Measurements from ENCODE around the gene UNC45B. TPM values are rescaled to one million over a fixed set of nuclear protein-coding genes. Genes with fewer than 3 reads are reported as not detected.

UNC45B gene
- total RNA-seq, 1 experiment from 2014 or later = not detected

GRCh38 chr17:35174835-35175334 lies 27.3 kb downstream of the UNC45B start:
- H3K9me3 ChIP-seq (ENCODE audit: control insufficient read depth in 1 of 2, insufficient read depth in 1 of 2, low read depth in 1 of 2, low read length in 2 of 2) = no peaks in the 10 kb centered on the region
- H3K27me3 ChIP-seq (ENCODE audit: insufficient read depth, low read length) = peaks cover 6% of the 10 kb centered on the region; the same call in 1 of the 2 replicates
- ChIA-PET POLR2A (interaction anchor here (0.8 kb wide), 1 partner anchor 11 kb away, joined by 3 read pairs; no protein-coding TSS in a partner anchor), RAD21 (ENCODE audit: low non-redundant PET in 1 of 2, low total read pairs in 2 of 2, uncharacterized antibody in 2 of 2, unreplicated experiment in 2 of 2) (no interaction called here), CTCF (no interaction called here)
- BruUV-seq (replicated peaks) = no TSS peak
- no peak overlapping the region for H2AFZ ChIP-seq (ENCODE audit: low read depth, low read length, poor library complexity, severe bottlenecking)
- no peak overlapping the region for H3K4me3 ChIP-seq (replicated peaks in 1 of 2; ENCODE audit: low read depth in 1 of 2, low read length in 2 of 2)
- intact Hi-C loops (cut with micrococcal nuclease) = loop anchor here (1.0 to 10.0 kb wide), 2 partner anchors 140 to 358 kb away; no protein-coding TSS in a partner anchor
- H3K4me1 ChIP-seq (ENCODE audit: control insufficient read depth in 1 of 2, insufficient read depth in 2 of 2, low read length in 2 of 2) = no peaks in the 10 kb centered on the region
- no peak for TF ChIP-seq CBX3 (IDR thresholded peaks at IDR 0.05; ENCODE audit: low read depth)
- TF ChIP-seq ELF1 (IDR thresholded peaks at IDR 0.05; ENCODE audit: borderline replicate concordance, low read depth) = no peak
- TF ChIP-seq CTCF (IDR thresholded peaks at IDR 0.05 in 2 of 3, conservative IDR thresholded peaks at IDR 0.05 in 1 of 3; ENCODE audit: borderline replicate concordance in 1 of 3, insufficient read depth in 1 of 3, low read depth in 2 of 3, low read length in 2 of 3) = no peak
- TF ChIP-seq FOSL1 (IDR thresholded peaks at IDR 0.05; ENCODE audit: low read depth) = no peak
- TF ChIP-seq, protein P1, sequence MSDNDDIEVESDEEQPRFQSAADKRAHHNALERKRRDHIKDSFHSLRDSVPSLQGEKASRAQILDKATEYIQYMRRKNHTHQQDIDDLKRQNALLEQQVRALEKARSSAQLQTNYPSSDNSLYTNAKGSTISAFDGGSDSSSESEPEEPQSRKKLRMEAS (IDR thresholded peaks at IDR 0.05) = no peak
- H3K79me2 ChIP-seq (ENCODE audit: insufficient read depth, low read length) = no peaks in the 10 kb centered on the region
- no peak for ATAC-seq
- no peaks in the 10 kb centered on the region for H3K9me2 ChIP-seq (ENCODE audit: insufficient read depth)
- no peak overlapping the region for H3K4me2 ChIP-seq (ENCODE audit: low read length)
- DNase-seq (ENCODE audit: low read depth, low spot score) = no peak
- no peak overlapping the region for H3K27ac ChIP-seq (ENCODE audit: low read depth, low read length)
- no peak overlapping the region for H3K9ac ChIP-seq (ENCODE audit: low read length)
- H4K20me1 ChIP-seq (ENCODE audit: insufficient read depth) = no peaks in the 10 kb centered on the region
- H3K36me3 ChIP-seq (ENCODE audit: control insufficient read depth in 1 of 2, insufficient read depth in 2 of 2, low read length in 2 of 2) = no peaks in the 10 kb centered on the region
